NOMO-1 treated with dmso at 0.1 percent for 144 hours (cell line): ENCODE data around the gene RNU2-63P.
"Not testable (repeated sequence)": the region's sequence is repeated elsewhere in the genome, so short reads cannot be mapped to it uniquely, and the experiment has no call there.

Experiments used
- DNase-seq: peaks from one replicate; lab custom pipeline; 2025; ENCODE audit not compliant: unreplicated experiment; lab: John Stamatoyannopoulos, UW

The RNU2-63P gene

GRCh38 chr2:87987473-87987872, 28.9 kb downstream of the RNU2-63P start:
- DNase-seq = not testable (repeated sequence)

GRCh38 chr2:87985902-87986301, 30.4 kb downstream of the RNU2-63P start:
- DNase-seq = not testable (repeated sequence)

DNA sequence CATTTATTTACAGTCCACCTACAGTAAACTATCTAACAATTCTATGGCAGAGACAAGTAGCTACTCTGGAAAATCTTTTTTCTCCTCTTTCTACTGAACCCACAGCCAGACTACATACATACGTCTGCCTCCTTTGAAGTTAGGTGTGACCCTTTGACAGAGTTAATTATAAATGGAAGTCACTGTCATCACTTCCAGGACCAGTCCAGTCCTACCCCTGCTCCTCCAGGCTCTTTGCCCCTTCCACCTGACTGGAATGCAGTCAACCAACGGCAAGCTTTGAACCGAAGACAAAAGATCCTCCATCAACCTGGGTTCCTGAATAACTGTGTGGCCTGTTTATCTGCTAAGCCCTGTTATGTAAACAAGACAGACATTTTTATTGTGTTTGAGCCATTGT, 35.2 kb downstream of the RNU2-63P start:
- DNase-seq = not testable (repeated sequence)

- DNase-seq = not testable (repeated sequence)
These were observed 44.0 kb downstream of the RNU2-63P start for GRCh38 chr2:87972385-87972784.
